ENCODE results near the gene MAP3K10.
"Not testable (repeated sequence)": the region's sequence is repeated elsewhere in the genome, so short reads cannot be mapped to it uniquely, and the experiment has no call there.

The MAP3K10 gene

GRCh38 chr19:40163541-40164129, 27.6 kb upstream of the MAP3K10 start:
- H3K27me3 Mint-ChIP-seq, result peaks cover 12% of the 10 kb centered on the region
- H3K36me3 Mint-ChIP-seq, result no peaks in the 10 kb centered on the region
- H3K27ac Mint-ChIP-seq, result peak overlapping the region; percentile 64
- H3K4me1 Mint-ChIP-seq, result peaks cover 24% of the 10 kb centered on the region
- H3K9me3 Mint-ChIP-seq, result peaks cover 3% of the 10 kb centered on the region
- ATAC-seq, result peak; percentile 94
- H3K4me3 Mint-ChIP-seq, result no peak overlapping the region

GRCh38 chr19:40165362-40165937, 25.8 kb upstream of the MAP3K10 start:
- Mint-ChIP-seq H3K4me3 (no peak overlapping the region), H3K27ac (no peak overlapping the region), H3K9me3 (peaks cover 3% of the 10 kb centered on the region), H3K27me3 (peaks cover 12% of the 10 kb centered on the region), H3K4me1 (peaks cover 24% of the 10 kb centered on the region), H3K36me3 (no peaks in the 10 kb centered on the region)
- ATAC-seq, result peak; percentile 28

- H3K4me1 Mint-ChIP-seq, result not testable (repeated sequence)
These were observed 21.5 kb upstream of the MAP3K10 start for GRCh38 chr19:40169482-40170302.

GRCh38 chr19:40170303-40170989, 20.8 kb upstream of the MAP3K10 start:
- H3K4me1 Mint-ChIP-seq, H3K27ac Mint-ChIP-seq, H3K36me3 Mint-ChIP-seq, H3K9me3 Mint-ChIP-seq, ATAC-seq, H3K4me3 Mint-ChIP-seq: not testable (repeated sequence)
- H3K27me3 Mint-ChIP-seq, result peaks cover 20% of the 10 kb centered on the region

More at GRCh38 chr19:40169482-40170302, 21.5 kb upstream of the MAP3K10 start:
- H3K4me3 Mint-ChIP-seq, H3K27ac Mint-ChIP-seq, H3K9me3 Mint-ChIP-seq, H3K36me3 Mint-ChIP-seq, ATAC-seq: not testable (repeated sequence)
- H3K27me3 Mint-ChIP-seq, result peaks cover 20% of the 10 kb centered on the region

GRCh38 chr19:40171293-40171692, 19.9 kb upstream of the MAP3K10 start:
- not testable (repeated sequence) for H3K4me1 Mint-ChIP-seq, H3K4me3 Mint-ChIP-seq, H3K36me3 Mint-ChIP-seq, H3K9me3 Mint-ChIP-seq, H3K27ac Mint-ChIP-seq, ATAC-seq
- H3K27me3 Mint-ChIP-seq, result peaks cover 11% of the 10 kb centered on the region

GRCh38 chr19:40174092-40174491, 17.1 kb upstream of the MAP3K10 start:
- peaks cover 14% of the 10 kb centered on the region for H3K27me3 Mint-ChIP-seq
- H3K27ac Mint-ChIP-seq, result no peak overlapping the region
- no peak overlapping the region for H3K4me3 Mint-ChIP-seq
- no peaks in the 10 kb centered on the region for H3K4me1 Mint-ChIP-seq
- no peak for ATAC-seq
- no peaks in the 10 kb centered on the region for H3K9me3 Mint-ChIP-seq
- no peaks in the 10 kb centered on the region for H3K36me3 Mint-ChIP-seq

GRCh38 chr19:40175820-40176219, 15.4 kb upstream of the MAP3K10 start:
- Mint-ChIP-seq H3K4me3 (no peak overlapping the region), H3K4me1 (no peaks in the 10 kb centered on the region), H3K9me3 (no peaks in the 10 kb centered on the region), H3K27ac (no peak overlapping the region), H3K27me3 (peaks cover 28% of the 10 kb centered on the region), H3K36me3 (no peaks in the 10 kb centered on the region)
- no peak for ATAC-seq

GRCh38 chr19:40177286-40178070, 13.7 kb upstream of the MAP3K10 start:
- no peak overlapping the region for H3K27ac Mint-ChIP-seq
- H3K4me1 Mint-ChIP-seq, result no peaks in the 10 kb centered on the region
- H3K36me3 Mint-ChIP-seq, result no peaks in the 10 kb centered on the region
- no peak for ATAC-seq
- H3K27me3 Mint-ChIP-seq, result peaks cover 28% of the 10 kb centered on the region
- H3K9me3 Mint-ChIP-seq, result no peaks in the 10 kb centered on the region
- no peak overlapping the region for H3K4me3 Mint-ChIP-seq

- Mint-ChIP-seq H3K4me1 (no peaks in the 10 kb centered on the region), H3K27ac (no peak overlapping the region), H3K9me3 (no peaks in the 10 kb centered on the region), H3K27me3 (peaks cover 20% of the 10 kb centered on the region), H3K36me3 (no peaks in the 10 kb centered on the region), H3K4me3 (no peak overlapping the region)
- ATAC-seq, result no peak
These were observed 12.5 kb upstream of the MAP3K10 start for GRCh38 chr19:40178756-40179155.

GRCh38 chr19:40184273-40184672, 7.0 kb upstream of the MAP3K10 start:
- H3K9me3 Mint-ChIP-seq, result no peaks in the 10 kb centered on the region
- no peaks in the 10 kb centered on the region for H3K4me1 Mint-ChIP-seq
- ATAC-seq, result no peak
- peaks cover 12% of the 10 kb centered on the region for H3K27me3 Mint-ChIP-seq
- H3K27ac Mint-ChIP-seq, result no peak overlapping the region
- H3K36me3 Mint-ChIP-seq, result no peaks in the 10 kb centered on the region
- no peak overlapping the region for H3K4me3 Mint-ChIP-seq

- peaks cover 27% of the 10 kb centered on the region for H3K4me1 Mint-ChIP-seq
- no peak for ATAC-seq
- peak overlapping the region; percentile 63 for H3K4me3 Mint-ChIP-seq
- H3K27me3 Mint-ChIP-seq, result no peaks in the 10 kb centered on the region
- H3K36me3 Mint-ChIP-seq, result no peaks in the 10 kb centered on the region
- H3K27ac Mint-ChIP-seq, result no peak overlapping the region
- no peaks in the 10 kb centered on the region for H3K9me3 Mint-ChIP-seq
These were observed 815 bp downstream of the MAP3K10 start for GRCh38 chr19:40191836-40192646.

GRCh38 chr19:40192758-40193586, 1.7 kb downstream of the MAP3K10 start:
- Mint-ChIP-seq H3K27ac (no peak overlapping the region), H3K9me3 (no peaks in the 10 kb centered on the region), H3K4me3 (peak overlapping the region; percentile 63), H3K36me3 (peaks cover 3% of the 10 kb centered on the region), H3K4me1 (peaks cover 27% of the 10 kb centered on the region), H3K27me3 (no peaks in the 10 kb centered on the region)
- ATAC-seq, result no peak

GRCh38 chr19:40193587-40193849, 2.3 kb downstream of the MAP3K10 start:
- ATAC-seq, result no peak
- peaks cover 5% of the 10 kb centered on the region for H3K36me3 Mint-ChIP-seq
- peaks cover 27% of the 10 kb centered on the region for H3K4me1 Mint-ChIP-seq
- H3K9me3 Mint-ChIP-seq, result no peaks in the 10 kb centered on the region
- H3K27ac Mint-ChIP-seq, result no peak overlapping the region
- H3K4me3 Mint-ChIP-seq, result no peak overlapping the region
- no peaks in the 10 kb centered on the region for H3K27me3 Mint-ChIP-seq
